HPDE6-E6E7 (cell line): ENCODE measurements around the gene NFKB2.
A peak's percentile ranks its signal among the peaks of the same experiment; 100 is the strongest.

Experiments used
- DNase-seq: peaks from one replicate; pipeline ENCODE4 v3.0.0; 2011; ENCODE audit warnings: missing footprints; ENCODE audit errors: extremely low spot score

The NFKB2 gene

DNA sequence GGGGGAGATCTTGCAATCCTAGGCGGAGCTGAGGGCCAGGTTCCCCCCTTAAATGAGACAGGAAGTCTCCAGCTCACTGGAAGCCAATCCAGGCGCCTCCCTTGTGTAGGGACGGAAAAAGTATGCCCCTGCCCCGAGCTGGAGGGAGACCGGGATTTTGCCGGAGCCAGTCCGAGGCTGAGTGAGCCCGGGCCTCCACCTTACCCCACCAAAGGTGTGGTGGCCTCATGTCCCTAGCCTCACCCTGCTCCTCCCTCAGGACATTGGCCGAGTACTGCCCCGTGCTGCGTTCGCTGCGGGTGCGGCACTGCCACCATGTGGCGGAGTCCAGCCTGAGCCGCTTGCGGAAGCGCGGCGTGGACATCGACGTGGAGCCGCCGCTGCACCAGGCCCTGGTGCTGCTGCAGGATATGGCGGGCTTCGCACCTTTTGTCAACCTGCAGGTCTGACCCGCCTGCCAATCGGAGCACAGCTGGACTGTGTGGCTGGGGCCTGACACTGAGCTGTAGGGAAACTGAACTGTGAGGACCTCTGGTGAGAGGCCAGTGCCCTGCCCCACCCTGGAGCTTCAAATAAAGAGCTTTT is 27.1 kb downstream of the NFKB2 start:
- peak; percentile 79 for DNase-seq

DNA sequence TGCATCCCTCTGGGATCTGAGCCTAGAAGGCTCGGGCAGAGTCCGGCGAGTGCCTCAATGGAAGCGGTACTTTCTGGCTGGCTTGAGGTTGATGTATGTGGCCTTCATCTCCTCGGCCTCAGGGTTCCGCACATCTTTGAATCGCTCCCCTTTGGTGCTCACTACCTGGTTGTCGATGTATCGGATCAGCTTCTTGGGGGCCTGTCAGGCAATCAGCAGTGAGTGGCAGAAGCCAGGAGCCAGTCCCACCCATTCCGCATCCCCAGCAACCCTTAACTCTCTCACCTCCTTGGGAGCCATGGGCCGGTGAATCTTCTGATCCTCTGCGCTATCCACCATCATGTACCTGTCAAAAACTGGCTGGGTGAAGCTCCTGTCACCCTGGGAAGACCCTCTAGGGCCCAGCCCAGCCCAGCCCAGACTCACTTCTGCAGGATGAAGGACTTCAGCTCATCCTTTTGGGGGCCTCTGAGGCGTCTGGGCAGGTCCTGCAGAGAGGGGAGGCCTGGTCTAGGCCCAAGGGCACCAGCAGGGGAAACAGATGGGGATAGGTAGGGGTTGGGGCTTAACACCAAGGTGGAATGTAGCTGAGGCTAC is 28.0 kb downstream of the NFKB2 start:
- DNase-seq, result no peak

GRCh38 chr10:102424145-102424544 is 28.6 kb downstream of the NFKB2 start:
- no peak for DNase-seq

- no peak for DNase-seq
Measured at GRCh38 chr10:102424916-102425315, 29.4 kb downstream of the NFKB2 start.

- DNase-seq, result no peak
Measured at GRCh38 chr10:102425444-102425843, 29.9 kb downstream of the NFKB2 start.

DNA sequence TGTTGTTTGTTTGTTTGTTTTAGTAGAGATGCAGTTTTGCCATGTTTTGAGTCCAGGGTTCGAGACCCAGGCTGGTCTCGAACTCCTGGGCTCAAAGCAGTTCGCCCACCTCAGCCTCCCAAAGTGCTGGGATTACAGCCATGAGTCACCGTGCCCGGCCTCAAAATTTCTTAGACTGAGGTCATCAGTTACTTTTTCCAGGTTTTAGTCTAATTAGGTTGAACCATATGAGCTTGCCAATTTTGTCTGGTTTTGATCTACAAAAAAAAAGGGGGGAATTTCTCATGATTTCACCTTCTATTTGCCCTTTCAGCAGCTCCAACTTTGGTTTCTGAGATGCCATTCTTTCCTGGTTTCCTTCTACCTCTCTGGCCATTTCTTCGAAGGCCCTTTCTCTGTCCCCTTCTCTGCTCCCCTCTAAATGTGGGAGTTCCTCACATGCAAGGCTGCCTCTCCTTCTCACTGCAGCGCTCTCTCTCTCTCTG is 31.3 kb downstream of the NFKB2 start:
- DNase-seq, result no peak

DNA sequence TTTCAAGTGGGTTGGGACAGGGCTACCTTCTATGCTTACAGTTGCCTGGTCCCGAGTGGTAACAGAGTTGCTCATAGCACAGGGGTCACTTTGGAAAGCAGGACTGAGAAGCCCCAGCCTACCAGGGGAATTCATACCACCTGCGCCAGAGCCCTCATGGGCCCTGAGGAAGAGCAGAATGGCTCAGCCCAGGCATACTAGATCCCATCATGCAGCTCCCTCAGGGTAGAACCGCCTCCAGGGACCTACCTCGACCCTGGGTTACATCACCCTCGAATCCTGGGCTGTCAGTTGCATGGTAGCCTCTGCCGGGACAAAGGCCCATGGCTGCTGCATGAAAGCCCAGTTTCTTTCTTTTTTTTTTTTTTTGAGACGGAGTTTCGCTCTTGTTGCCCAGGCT is 34.0 kb downstream of the NFKB2 start:
- no peak for DNase-seq

- DNase-seq, result no peak
Measured at GRCh38 chr10:102431452-102432124, 36.1 kb downstream of the NFKB2 start.

DNA sequence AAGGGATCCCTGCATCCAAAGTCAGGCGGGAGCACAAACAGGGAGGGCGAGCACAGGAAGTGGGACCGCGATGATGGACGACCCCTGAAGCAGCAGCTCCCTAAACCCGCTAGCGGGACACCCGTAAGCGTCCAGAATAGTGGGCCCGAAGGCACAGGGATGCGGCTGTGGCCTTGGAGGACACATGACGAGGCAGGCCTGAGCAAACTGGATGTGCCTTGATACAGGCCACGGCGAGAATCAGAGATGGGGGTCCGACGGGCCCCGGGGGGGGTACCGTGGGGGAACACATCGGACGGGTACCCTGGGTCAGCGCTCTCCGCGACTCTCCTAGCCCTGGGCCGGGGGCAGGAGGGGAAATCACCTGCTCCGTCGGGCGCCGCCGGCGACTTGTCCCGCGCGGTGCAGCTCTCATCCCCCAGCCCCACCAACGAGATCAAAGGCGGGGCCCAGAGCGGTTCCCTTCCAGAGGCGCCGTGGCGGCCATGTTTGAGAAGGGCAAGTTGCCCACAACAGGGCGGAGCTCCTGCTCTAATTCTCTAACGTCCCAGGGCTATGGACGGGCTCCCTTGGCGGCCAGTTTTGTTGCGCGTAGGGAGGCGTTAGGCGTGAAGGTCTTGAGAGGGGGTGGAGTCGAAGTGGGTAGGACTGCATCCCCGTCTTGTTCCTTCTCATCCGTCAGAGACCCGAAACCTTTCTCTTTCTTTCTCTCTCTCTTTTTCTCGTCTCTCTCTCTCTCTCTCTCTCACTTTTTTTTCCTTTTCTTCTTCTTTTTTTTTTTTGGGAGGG is 36.9 kb downstream of the NFKB2 start, which contains the start of gene CUEDC2:
Gene CUEDC2, minus strand, starts transcription at position 413 of the 789 bp plus-strand sequence. CDS start 7,386 bp downstream, outside the sequence.
- DNase-seq, result peak; percentile 94

- DNase-seq, result no peak
Measured at GRCh38 chr10:102433619-102434046, 38.1 kb downstream of the NFKB2 start.

GRCh38 chr10:102434394-102435132 is 39.1 kb downstream of the NFKB2 start:
- DNase-seq, result no peak

DNA sequence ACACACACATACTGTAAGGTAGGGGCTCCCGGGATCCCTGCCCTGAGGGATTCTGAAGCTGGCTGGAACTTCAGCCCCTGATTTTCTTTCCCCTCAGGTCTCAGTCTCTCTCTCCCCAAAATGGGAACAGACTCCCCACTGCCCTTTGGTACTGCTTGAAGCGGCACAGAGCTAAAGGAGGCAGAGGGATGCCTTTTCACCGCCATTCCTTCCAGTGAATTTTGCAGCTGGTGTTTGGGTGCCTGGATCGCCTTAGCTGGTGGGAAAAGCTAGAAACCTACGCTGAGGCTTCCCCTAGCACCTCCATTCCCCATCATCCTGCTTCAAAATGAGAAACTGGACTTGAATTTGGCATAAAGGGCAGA is 39.6 kb downstream of the NFKB2 start:
- no peak for DNase-seq

DNA sequence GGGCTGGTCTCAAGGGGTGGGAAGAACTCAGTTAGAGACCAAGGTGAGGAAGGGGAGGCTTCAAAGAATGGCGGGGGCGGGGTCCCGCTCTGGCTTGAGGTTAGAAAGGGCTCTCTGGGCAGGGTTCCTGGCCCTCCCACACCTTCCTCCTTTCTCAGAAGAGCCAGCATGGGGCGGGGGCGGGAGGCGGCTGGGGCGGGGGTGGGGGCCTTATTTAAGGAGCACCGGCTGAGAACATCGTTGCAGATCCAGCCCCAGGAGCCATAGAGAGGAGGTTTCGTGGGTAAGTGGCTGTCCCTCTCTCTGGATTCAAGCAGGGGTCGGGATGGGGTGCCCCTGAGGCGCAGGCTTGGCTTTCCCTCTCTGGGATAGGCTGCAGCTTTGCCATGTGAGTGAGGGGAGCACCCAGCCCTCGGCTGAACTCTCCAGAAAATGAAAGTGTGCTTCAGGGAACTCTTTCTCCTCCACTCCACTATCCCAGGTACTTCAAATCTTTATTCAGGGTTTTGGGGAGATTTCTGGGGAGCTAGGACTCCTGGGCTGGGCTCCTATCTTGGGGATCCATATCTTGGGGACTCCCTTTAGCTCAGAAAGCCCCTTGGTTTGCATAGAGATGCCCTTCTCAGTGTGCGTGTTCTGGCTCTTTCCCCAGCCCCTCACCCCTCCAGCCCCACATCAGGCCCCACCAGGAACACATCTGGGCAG is 40.2 kb downstream of the NFKB2 start:
- DNase-seq, result no peak

DNA sequence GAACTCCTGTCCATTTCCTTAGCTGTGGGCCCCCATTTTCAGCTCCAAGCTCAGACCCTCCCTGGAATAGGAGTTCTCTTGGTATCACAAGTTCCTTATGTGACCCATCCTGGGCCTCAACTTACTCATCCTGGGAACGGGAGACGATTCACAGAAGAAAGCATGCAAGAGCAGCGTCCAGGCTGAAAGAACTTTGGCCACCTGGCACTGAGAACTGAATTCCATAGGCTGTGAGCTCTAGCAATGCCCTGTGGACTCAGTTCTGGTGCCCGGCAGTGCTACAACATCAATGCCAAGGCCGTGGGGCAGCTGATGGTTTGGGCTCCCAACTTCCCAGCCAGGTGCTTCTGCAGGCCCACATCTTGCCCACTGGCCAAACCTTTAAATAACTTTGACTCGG is 40.8 kb downstream of the NFKB2 start:
- no peak for DNase-seq

DNA sequence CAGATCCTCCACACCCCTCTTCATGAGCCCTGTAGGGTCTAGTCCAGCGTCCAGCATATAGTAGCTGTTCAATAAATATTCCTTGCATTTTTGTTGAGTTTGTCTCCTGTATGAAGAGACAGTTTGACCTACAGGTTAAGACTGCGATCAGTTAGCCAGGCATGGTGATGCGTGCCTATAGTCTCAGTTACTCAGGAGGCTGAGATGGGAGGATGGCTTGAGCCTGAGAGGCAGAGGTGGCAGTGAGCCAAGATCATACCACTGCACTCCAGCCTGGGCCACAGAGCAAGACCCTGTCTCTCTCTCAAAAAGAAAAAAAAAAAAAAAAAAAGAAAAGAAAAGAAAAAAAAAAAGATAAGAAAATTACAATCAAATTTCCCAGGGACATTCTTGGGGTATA is 42.0 kb downstream of the NFKB2 start:
- no peak for DNase-seq

DNA sequence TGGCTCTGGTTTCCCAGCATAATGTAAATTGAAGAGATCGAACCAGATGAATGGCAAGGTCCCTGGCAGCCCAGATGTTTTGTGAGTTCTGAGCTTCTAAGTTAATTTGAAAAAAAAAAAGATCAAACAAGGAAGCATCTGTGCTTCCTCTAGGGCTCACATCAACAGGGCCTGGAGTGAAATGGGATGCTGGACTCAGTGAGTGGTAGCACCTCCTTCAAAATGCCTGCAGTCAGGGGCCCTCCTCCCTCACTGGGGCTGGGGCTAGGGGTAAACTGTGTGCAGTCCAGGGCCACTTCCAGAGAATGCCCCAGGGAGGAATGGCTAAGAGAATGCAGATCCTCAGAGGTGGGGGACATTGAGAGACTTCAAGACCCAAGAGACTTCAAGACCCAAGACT is 42.9 kb downstream of the NFKB2 start:
- DNase-seq, result no peak

DNA sequence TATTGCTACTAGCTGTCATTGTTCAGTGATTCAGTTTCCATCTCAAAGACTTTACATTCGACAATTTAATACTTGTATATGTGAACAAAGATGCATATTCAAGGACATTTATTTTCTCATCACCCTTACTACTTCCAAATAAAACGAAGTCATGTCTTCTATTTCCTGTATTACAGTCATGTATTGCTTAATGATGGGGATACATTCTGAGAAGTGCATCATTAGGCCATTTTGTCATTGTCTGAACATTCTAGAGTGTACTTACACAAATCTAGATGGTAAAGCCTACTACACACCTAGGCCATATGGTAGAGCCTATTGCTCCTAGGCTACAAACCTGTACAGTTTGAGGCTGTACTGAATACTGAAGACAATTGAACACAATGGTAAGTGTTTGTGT is 49.3 kb downstream of the NFKB2 start:
- no peak for DNase-seq

DNA sequence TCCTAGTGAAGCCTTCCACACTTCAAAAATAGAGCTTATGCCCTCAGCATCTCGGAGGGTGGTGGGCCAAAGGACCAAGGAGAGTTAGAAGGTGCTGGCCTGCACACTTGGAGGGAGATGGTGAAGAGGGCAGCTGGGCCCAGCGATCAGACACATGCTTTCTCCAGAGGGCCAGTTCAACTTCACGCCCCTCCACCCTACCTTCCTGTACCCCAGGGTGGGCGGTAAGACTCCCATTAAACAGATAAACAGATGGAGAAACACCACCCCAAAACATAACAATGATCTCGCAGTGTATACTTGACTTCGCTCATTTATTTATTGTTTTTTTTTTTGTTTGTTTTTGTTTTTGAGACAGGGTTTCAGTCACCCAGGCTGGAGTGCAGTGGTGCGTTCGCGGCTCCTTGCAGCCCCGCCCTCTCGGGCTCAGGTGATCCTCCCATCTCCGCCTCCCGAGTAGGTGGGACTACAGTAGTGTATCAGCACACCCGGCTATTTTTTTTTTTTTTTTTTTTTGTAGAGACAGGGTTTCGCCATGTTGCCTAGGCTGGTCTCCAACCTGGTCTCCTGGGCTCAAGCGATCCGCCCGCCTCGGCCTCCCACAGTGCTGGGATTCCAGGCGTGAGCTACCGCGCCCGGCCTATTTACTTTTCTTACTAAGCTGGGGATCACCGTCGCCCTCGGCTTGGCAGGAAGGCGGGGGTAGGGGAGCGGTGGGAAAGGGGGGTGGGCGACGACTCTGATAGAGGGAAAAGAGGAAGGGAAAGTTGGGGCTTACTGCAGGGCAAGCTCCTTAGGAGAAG is 54.0 kb downstream of the NFKB2 start:
- no peak for DNase-seq

- no peak for DNase-seq
Measured at GRCh38 chr10:102450124-102450373, 54.5 kb downstream of the NFKB2 start.

DNA sequence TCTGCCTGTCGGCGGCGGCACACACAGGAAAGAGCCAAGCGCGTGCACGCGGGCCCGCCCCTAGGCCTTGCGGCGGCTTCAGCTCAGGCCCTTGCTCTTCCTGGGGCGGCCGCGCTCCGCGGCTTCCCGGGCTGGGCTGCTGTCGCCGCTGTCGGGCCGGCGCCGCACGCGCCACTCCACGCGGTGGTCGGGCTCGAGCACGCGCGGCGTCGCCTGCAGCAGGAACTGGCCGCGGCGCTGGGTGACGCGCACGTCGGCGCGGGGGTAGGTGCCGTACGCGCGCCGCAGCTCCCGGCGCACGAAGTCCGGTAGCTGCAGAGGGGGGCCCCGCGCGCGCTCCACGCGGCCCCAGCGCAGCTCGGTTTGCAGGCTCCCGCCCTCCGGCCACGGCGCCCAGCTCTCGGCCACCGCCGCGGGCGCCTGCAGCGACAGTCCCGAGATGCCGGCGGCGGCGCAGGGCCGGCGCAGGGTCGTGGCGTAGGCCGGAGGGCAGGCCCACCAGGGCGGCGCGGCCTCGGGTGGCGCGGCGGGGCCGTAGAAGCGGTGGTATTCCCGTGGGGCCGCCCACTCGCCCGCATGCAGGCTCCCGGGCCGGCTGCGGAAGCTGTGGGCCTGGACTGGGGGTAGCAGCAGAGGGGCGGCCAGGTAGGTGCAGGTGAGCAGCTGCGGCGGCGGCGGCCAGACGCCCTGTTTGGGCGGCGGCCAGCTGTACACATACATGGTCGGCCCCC is 55.0 kb downstream of the NFKB2 start:
- DNase-seq, result peak; percentile 67
